Choroid plexus epithelial cell (primary cell): ENCODE measurements around the gene TXNDC11.

Experiments used
- DNase-seq: peaks from one replicate; pipeline ENCODE4 v3.0.0-alpha.2; 2010; ENCODE audit warnings: low read depth
- H3K4me3 ChIP-seq: 2 replicates; pipeline ENCODE4 v1.5.1; 2011; ENCODE audit warnings: low read depth, mild to moderate bottlenecking, control low read depth, low read length, moderate library complexity
- TF ChIP-seq, protein P1 (sequence below): conservative IDR thresholded peaks from 2 replicates; pipeline ENCODE4 v1.5.1; 2011; ENCODE audit warnings: low read depth, mild to moderate bottlenecking, control low read depth, inconsistent platforms, low read length, moderate library complexity

Gene TXNDC11

DNA sequence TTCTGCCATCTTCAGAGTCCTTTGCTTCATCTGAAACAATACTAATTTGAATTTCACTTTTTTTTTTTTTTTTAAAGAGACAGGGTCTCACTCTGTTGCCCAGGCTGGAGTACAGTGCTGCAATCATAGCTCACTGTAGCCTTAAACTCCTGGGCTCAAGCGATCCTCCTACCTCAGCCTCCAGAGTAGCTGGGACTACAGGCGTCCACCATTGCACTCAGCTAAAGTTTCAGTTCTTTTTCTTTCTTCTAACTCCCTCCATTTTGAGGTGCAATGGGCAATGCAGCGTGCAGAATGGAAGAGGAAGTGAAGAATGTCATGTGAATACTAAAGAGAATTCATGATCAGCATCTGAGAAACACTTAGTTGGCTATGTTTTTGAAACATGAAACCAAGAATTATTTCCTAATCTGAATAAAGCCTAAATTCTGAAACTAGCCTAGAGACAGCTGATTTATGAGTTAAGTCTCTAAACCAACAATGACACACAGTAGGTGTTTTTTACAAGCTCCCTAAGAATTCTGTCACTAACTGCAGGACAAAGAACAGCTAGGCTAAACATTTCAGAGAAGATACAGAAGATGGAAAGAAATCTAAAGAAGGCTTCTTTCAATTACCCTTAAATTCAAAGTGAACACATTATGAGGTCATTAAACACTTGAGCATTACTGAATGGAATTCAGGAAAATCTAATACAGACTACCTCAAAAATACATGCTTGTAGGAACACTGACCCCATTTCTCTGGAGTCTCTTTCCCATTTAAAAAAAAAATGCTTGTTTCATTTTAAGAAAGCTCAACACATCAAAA, 53.4 kb downstream of the TXNDC11 start:
- TF ChIP-seq, protein P1, sequence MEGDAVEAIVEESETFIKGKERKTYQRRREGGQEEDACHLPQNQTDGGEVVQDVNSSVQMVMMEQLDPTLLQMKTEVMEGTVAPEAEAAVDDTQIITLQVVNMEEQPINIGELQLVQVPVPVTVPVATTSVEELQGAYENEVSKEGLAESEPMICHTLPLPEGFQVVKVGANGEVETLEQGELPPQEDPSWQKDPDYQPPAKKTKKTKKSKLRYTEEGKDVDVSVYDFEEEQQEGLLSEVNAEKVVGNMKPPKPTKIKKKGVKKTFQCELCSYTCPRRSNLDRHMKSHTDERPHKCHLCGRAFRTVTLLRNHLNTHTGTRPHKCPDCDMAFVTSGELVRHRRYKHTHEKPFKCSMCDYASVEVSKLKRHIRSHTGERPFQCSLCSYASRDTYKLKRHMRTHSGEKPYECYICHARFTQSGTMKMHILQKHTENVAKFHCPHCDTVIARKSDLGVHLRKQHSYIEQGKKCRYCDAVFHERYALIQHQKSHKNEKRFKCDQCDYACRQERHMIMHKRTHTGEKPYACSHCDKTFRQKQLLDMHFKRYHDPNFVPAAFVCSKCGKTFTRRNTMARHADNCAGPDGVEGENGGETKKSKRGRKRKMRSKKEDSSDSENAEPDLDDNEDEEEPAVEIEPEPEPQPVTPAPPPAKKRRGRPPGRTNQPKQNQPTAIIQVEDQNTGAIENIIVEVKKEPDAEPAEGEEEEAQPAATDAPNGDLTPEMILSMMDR: no peak
- DNase-seq: peak; percentile 36
- H3K4me3 ChIP-seq: no peak overlapping the region

DNA sequence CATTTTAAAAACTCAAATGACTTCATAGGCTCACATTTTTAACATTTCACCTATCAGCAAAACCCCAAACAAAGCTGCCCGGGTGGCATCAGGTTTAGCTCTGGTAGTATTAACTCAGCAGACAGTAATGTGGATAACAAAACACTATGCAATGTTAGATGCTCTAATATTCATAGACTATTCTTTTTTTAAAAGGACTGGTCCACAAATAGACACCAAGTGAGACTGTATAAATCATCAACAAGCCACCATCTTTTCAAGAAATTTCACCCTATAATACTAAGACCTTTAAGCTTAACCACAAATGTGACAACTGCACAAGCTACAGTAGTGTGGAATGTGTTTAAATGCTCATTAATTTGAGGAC, 54.2 kb downstream of the TXNDC11 start:
- H3K4me3 ChIP-seq: no peak overlapping the region
- DNase-seq: no peak

DNA sequence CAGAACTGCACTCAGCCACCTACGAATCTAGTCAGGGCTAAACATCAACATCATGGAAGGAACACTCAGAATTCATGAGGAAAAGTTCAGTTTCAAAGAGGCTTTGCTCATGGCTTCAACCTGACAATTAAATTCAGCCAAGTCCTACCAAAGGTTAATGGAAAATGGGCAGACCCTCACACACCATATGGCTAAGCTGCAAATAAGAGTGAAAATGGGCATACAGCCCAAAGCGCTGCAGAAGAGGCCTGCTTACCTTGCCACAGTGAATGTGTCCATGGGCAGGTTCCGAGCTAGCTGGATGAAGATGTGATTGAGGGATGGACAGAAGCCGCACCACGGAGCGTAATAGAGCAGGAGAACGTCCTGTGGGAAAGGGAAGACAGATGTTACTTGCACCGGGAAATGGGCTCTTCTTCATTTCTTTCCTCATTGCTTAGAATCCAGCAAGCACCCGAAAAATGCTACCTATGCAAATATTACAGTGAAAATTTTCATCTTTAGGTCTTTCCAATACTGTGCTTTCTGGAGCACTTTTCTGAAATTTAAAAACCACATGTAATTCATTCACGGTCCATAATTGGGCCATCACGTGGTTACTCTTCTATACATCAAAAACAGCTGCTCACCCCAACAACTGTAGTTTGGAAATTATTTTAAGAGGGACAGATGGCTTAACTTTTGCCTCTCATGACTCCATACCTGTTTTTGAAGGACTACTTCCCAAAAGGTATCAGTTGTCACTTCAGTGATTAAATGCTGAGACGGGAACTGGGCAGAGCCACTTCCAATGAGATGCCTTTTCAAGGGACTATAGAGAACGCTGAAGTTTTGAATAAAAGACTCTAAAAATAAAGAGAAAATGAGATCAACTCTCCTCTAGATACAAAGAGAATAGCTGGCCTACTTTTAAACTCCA, 54.8 kb downstream of the TXNDC11 start:
- TF ChIP-seq, protein P1: no peak
- H3K4me3 ChIP-seq: no peak overlapping the region
- DNase-seq: no peak

More for the DNA sequence above, 54.2 kb downstream of the TXNDC11 start:
- TF ChIP-seq, protein P1: no peak

DNA sequence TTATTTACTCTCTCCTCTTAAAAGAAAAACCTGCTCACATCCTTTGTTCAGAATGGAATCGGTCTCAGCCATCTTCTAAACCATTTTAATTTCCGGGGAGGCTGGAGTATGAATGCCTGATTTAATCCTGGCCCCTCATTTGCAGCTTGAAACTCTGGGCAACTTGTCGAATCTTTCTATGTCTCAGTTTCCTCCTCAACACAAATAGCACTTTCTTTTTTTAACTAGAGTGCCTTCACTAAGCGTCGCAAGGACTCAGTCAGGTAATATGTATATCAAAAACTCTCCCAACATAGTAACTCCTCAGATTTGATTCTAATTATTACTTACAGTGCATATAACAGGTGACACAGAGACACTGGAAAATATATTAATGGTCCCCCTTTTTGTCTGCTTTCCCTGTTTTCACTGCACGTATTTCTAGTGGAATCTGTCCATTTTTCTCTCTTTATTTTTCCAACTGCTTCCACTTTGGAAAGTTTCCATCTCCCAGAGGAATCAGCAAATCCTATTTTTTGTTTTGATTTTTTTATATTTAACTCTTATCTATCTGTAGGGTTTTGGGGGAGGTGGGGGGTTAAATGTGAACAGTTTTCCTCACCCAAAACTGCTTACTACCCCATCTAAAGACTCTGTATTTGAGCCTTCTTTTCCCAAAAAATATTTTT, 55.8 kb downstream of the TXNDC11 start:
- H3K4me3 ChIP-seq: no peak overlapping the region
- no peak for DNase-seq
- TF ChIP-seq, protein P1: no peak

DNA sequence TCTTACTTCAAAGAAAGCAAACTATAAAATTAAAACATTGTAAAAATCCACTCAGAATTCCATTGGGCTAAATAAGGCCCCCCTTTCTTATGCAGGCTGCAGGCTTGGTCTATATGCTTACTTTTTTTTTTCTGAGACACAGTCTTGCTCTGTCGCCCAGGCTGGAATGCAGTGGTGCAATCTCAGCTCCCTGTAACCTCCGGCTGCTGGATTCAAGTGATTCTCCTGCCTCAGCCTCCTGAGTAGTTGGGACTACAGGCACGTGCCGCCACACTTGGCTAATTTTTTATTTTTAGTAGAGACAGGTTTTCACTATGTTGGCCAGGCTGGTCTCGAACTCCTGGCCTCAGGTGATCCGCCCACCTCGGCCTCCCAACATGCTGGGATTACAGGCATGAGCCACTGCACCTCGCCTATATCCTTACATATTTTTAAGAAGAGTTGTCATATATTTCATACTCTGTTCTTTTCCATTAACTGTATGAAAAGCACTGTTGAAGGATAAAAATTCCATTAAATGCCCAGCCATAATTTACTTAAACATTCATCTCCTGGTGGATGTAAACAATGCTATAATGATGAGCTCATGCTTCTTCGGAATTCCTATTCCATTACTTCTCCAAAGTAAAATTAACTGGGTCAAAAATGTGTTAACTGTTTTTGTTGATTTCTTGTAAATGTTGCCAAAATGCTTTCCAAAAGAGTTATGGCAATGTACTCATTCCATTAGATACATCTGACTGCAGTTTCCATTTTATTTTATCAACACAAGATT, 56.6 kb downstream of the TXNDC11 start:
- TF ChIP-seq, protein P1: no peak
- DNase-seq: peak; percentile 26
- H3K4me3 ChIP-seq: no peak overlapping the region

DNA sequence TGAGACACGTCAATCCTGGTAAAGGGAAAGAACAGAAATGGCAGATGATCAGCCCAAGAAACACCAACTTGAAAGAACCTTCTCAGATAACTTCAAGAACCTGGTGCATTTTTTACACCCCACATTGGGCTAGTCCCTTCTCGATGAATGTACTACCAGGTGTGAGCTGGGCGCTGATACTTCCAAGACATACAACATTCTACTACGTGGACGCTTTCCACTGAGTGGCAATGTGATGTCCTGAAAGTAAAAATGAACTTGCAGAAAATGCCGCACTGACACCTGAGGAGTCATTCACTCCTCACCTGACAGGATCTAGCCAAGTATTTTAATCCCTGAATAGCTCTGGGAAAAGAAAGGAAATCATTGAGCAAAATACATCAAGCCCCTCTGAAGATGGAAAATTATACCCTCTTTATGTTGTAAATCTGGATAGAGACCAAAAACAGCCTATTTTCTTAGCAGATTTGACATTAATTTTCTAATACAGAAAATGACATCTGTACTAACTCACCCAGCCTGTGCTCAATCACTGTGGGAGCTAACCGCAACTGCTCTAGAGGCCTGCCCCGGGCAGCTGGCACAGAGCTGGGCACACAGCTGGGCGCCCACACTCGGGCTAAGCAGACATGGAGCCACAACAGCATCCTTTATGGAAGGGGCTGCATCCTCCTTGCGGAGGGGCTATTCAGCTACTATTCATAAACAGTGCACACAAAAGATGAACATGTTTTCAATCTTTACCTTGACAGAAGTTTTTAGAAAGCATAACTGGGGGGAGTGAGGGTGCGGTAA, 58.2 kb downstream of the TXNDC11 start:
- TF ChIP-seq, protein P1: no peak
- DNase-seq: no peak
- H3K4me3 ChIP-seq: no peak overlapping the region
